ENCODE measurements around the gene THSD7A.

THSD7A gene

GRCh38 chr7:11557627-11558026 lies 274.4 kb downstream of the THSD7A start:
- FAIRE-seq (no peak), DNase-seq (ENCODE audit: insufficient read length, low spot score) (no peak)
- peak; percentile 17 for TF ChIP-seq CTCF (IDR thresholded peaks at IDR 0.05; ENCODE audit: insufficient read depth, missing control alignments)

- peak; percentile 29 for FAIRE-seq
- TF ChIP-seq CTCF (IDR thresholded peaks at IDR 0.05; ENCODE audit: insufficient read depth, missing control alignments) = no peak
- DNase-seq (ENCODE audit: insufficient read length, low spot score) = no peak
Observed at GRCh38 chr7:11552676-11553296, 279.2 kb downstream of the THSD7A start.

GRCh38 chr7:11551470-11551869 lies 280.5 kb downstream of the THSD7A start:
- no peak for TF ChIP-seq CTCF (IDR thresholded peaks at IDR 0.05; ENCODE audit: insufficient read depth, missing control alignments)
- DNase-seq (ENCODE audit: insufficient read length, low spot score) (no peak), FAIRE-seq (no peak)

- DNase-seq (ENCODE audit: insufficient read length, low spot score) (no peak), FAIRE-seq (no peak)
- TF ChIP-seq CTCF (IDR thresholded peaks at IDR 0.05; ENCODE audit: insufficient read depth, missing control alignments) = no peak
Observed at GRCh38 chr7:11548532-11548931, 283.5 kb downstream of the THSD7A start.

- no peak for DNase-seq (ENCODE audit: insufficient read length, low spot score)
- TF ChIP-seq CTCF (IDR thresholded peaks at IDR 0.05; ENCODE audit: insufficient read depth, missing control alignments) = no peak
- no peak for FAIRE-seq
Observed at GRCh38 chr7:11541330-11541729, 290.7 kb downstream of the THSD7A start.

GRCh38 chr7:11540271-11540761 lies 291.7 kb downstream of the THSD7A start:
- DNase-seq (ENCODE audit: insufficient read length, low spot score) (no peak), FAIRE-seq (no peak)
- no peak for TF ChIP-seq CTCF (IDR thresholded peaks at IDR 0.05; ENCODE audit: insufficient read depth, missing control alignments)

GRCh38 chr7:11539853-11540252 lies 292.1 kb downstream of the THSD7A start:
- TF ChIP-seq CTCF (IDR thresholded peaks at IDR 0.05; ENCODE audit: insufficient read depth, missing control alignments) = no peak
- DNase-seq (ENCODE audit: insufficient read length, low spot score) = no peak
- FAIRE-seq = no peak
